NCI-H2171 (cell line): ENCODE results near the gene VTI1A.

Experiments used
- DNase-seq: peaks from one replicate; lab custom pipeline; 2025; lab: John Stamatoyannopoulos, UW

The VTI1A gene

DNA sequence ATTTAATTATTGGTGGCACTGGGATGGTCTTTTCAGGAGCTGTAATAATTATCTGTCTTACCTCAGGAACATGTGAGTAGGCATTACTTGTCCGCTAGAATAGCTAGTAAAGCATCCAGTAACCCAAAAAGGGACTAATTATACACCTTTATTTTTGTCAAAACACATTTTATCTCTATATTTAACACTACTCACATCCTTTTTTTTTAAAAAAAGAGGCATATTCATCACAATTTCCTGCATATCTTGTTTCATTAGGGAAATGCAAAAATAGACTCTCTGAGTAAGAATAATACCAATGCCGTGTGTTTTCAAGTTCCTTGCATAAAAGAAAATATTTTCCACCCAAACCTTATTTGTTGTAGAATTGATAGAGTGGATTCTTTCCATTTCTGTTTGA, 99.5 kb downstream of the VTI1A start:
- DNase-seq: no peak

DNA sequence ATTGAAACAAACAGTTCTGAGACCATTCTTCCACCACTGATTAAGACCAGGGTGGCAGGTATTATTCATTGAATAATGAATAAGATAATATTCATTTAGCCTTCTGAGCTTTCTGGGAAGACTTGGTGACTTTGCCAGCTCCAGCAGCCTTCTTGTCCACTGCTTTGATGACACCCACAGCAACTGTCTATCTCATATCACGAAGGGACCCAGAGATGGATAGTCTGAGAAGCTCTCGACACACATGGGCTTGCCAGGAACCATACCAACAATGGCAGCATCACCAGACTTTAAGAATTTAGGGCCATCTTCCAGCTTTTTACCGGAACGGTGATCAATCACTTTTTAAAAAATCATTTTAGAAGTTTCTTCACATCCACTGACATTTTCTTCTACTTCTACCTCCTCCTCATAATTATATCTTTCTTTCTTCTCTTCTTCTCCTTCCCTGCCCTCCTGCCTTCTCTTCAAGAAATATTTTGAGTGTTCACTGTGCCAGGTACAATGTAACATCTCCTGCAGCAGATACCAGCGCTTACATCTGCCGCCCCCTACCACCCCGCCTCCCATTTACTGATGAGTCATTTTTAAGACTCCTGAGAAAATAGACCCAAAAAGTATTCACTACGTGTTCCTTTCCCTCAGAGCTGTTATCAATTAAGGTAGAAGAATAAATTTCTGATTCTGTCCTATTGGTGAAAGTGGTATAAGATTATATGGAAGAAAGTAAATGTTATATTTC, 101.7 kb downstream of the VTI1A start:
- no peak for DNase-seq

DNA sequence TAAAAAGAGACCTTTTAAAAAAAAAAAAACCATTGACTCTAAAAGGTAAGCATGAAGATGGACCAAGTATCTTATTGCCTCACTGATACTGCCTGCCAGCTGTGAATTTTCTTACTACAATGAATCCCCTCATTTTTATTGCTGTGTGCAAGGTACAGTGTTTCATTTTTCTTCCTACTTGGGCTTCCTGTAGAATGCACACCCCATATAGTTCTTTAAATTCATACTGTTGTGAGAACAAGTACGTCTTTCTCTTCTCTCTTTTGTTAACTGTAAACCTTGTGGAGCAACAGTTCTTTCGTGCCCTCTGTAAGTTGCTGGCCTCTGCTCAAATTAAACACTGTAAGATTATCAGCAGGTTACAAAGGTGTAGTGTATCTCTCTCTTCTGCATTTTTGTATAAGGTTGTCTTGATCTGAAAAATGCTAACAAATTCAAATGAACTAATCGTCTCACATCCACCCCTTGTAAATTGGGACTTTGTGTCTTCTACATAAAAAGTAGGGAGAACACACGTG, 105.6 kb downstream of the VTI1A start:
- DNase-seq: no peak

DNA sequence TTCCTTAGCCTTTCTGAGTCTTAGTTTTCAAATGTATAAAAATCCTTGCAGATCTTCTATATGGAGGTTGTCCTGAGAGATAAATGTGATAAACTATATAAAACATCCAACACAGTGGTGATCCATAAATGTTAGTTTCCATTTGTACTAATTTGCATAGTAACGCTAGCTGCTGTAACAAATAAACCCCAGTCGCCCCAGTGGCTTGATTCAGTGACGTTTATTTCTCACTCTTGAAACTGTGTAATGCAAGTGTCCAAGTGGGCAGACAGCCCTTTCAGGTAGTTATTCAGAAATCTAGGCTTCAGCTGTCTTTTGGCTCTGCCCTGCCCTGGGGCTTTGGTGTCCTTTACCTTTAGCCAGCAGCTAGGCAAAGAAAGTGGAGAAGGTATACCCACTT, 106.3 kb downstream of the VTI1A start:
- no peak for DNase-seq

DNA sequence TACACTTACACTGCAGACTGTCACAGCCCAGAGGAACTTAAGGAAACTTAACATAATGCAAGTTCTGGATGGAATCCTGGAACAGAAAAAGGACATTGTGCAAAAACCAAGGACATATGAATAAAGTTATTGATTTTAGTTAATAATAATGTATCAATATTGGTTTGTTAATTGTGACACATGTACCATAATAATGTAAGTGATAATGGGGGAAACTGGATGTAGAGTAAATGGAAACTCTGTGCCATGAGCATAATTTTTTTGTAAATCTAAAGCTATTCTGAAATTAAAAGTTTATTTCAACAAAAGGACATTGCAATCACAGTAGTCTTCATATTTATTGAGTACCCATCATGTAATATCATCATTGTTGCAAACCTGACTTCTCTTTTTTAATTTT, 107.2 kb downstream of the VTI1A start:
- DNase-seq: no peak

DNA sequence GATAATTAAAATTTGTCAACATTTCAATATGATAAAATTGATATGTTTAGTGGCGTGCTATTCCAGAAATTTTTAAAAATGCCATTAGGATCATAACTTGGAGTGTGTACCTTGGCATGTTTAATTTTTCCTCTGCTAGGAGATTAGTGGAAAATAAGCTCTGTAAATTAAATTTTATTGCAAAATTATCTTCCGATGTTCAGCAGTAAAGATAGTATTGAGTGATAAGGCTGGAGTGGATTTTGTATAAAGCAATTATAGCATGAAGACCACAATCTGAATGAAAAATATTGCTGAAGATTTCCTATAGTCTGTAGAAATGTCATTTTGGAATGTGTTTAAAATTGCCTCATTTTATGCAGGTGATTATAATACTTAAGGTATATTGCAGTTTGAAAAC, 110.2 kb downstream of the VTI1A start:
- DNase-seq: no peak

DNA sequence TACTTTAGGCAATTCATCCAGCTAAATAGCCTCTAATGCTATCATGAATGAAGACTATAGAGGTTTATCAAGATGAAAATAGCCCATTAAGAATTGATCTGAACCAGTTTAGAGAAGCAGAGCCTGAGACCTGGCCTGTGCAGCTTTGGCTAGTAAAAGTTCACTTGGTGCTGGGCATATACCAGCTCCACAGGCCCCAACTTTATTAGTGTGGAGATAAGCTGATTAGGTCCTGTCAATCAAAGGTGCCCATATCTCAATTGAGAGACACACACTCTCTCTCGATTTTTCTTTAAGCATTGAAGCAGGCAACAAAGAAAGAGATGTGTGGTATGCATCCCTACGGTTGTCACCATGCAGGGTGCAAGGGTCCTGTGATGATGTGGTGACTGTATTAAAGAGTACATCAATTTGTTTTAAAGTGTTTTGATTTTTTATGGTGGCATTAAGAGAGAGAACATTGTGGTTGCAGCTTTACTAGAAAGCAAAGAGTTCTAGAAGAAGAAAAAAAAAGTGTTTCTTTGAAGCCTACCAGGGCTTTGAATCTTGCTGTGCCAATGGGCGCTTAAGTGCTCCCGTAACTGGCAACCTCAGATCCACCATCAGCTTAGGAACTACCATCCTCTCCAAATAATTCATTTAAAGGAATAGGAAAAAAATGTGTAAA, 111.6 kb downstream of the VTI1A start:
- DNase-seq: no peak

- DNase-seq: no peak
These were observed 112.3 kb downstream of the VTI1A start for GRCh38 chr10:112559349-112559748.

DNA sequence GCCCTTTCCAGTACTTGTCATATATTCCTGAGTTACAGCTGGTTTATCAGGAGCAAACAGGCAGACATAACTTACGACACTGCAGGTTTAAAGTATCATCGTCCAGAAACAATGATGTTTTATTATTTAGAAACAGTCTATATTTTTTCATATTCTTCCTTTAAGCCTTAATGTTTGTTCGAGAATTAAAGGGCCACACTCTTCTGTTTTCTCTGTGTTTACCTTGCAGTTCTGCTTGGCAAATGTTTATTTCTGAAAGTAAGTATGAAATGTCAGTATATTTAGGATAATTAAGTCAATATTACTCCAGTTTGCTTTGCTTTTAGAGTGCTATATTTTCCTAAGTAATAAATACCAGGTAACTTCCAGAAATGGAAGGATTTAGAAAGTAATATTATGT, 115.1 kb downstream of the VTI1A start:
- no peak for DNase-seq

- DNase-seq: no peak
These were observed 116.0 kb downstream of the VTI1A start for GRCh38 chr10:112562809-112563663.

DNA sequence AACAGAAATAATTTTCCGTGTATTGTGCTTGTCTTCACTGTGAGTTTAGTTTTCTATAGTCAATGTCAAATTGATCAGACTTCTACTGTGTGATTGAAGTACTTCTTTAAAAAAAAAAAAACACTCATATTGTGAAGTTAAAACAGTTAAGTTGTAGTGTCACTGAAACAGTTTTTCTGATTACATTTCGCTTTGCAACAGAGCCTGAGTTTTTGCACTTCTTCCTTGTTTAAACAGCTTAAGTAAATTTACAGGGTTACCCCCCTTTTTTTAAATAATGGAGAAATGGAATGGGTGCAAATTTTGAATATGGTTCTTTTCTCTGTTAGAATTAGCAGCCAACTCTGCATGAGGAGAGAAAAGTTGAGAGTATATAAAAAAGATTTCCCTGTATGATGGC, 117.3 kb downstream of the VTI1A start:
- no peak for DNase-seq

DNA sequence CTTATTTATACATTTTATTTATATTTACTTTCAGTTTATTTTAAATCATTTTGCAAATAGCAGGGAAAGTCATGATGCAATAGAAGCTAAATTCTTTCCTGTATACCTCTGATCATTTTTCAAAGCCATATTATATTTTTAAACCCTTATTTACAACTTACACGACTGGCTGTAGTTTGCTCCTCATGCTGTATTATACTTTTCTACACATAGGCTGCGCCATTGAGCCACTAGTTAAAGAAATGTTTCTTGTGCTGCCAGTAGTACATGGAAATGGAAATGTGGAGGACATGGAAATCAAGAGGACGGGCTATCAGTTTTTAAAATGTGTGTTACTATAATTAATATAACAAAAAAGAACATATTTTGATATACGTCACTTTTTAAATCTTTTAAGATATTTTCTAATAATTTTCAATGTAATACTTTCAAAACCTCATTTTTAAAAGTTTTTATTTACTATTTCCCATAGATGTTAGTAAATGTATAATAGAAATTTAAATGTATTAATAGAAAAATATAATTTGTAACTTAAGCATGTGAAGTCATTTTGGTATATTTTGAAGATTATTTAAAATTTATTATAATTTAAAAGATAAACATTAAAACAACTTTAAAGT, 118.5 kb downstream of the VTI1A start:
- DNase-seq: peak; percentile 7

GRCh38 chr10:112570585-112570984, 123.6 kb downstream of the VTI1A start:
- DNase-seq: no peak

DNA sequence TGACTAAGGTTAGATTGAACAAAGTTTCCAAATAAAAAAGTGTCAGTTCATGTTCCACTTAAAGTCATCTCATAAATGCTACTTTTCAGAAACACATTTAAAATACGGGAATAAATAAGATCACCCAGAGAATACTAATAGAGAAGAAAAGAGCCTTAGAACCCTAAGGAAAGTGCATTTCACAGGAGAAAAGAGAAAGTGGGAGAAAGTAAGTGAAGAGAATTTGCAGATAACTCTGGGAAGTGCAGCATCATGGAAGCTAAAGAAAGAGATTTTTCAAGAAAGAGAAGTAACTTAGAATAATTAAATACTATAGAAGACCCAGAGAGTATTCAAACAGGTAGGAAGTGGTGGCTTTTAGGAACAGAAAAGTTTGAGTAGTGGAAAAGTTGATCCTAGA, 132.6 kb downstream of the VTI1A start:
- DNase-seq: no peak

DNA sequence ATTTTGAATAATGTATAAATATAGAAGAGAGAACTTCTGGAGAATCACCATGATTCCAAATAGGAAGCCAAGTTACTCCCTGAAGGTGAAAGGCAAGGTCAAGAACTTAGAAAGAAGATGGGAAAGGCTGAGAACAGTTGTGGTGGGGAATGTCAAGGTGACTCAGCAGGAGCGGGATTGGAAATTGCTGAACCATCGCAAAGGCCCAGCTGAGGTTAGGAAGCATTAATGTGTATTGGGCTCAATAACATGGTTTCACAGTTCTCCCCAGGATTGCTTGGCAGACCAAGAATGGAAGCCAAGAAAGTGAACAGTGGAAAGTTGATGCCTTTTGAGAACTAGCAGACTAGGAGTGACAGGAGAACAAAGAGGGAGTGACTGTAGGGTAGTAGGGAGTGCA, 133.3 kb downstream of the VTI1A start:
- no peak for DNase-seq

DNA sequence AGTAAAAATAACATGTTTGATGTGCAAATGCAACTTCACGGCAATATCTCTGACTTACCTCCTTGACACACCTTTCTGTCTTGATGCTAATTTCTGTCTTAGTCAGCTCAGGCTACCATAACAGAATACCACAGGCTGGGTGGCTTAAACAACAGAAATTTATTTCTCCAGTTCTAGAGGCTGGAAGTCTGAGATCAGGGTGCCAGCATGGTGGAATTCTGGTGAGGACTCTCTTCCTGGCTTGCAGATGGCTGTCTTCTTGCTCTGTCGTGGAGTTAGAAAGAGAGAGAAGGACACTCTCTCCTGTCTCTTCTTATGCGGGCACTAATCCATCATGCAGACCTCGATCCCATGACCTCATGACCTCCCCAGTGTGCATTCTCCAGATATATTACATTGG, 134.9 kb downstream of the VTI1A start:
- no peak for DNase-seq

- DNase-seq: no peak
These were observed 136.4 kb downstream of the VTI1A start for GRCh38 chr10:112583236-112583939.

GRCh38 chr10:112584276-112584675, 137.3 kb downstream of the VTI1A start:
- DNase-seq: no peak

- DNase-seq: no peak
These were observed 138.1 kb downstream of the VTI1A start for GRCh38 chr10:112585126-112585525.

DNA sequence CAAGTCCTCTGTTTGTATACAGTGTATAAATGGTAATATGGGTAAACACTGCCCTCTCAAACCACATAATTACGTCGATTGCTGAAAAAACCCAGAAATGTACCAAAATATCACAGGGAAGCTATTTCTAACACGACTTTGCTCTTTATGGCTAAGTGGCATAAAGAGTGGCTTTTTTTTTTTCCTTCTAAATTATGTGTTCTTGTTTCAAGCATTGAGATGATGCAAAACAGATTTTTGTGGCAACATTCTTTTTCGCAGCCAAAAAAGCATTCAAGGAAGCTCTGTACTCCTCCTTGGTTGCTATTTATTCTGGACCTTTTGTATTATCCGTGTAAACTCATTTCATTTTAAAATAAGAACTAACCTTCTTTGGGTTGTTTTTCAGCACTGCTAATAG, 138.9 kb downstream of the VTI1A start:
- no peak for DNase-seq

DNA sequence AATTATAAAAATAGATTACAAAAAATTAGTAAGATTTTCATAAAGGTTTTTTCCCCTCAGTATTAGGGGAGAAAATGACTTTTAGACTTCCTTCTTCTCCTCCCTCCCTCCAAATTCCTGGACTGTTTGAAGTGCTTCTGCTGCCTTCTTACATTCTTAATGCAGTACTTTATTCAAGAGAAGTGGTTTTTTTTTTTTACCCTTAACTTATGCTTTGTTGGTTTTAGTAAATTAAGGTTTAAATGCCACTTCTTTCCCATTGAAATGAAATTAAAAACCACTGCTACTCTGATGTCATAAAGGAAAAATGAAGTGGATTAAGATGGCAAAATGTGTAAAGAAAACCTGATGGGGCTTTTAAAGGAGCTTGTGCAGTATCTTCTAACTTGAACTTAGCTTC, 140.7 kb downstream of the VTI1A start:
- DNase-seq: no peak
